Stimulated activated naive CD8-positive, alpha-beta T cell treated with anti-CD3 and anti-CD28 coated beads, Interleukin-15, Interleukin-2, amounts not matched to agents 100 U/mL and 50 U/mL, for 24 hours (primary cell): ENCODE measurements around the gene CMPK2.
A peak's percentile ranks its signal among the peaks of the same experiment; 100 is the strongest.
"Not testable (repeated sequence)": the region's sequence is repeated elsewhere in the genome, so short reads cannot be mapped to it uniquely, and the experiment has no call there.

Experiments used
- ATAC-seq: fragments of 150-1000 bp; cut with Tn5 transposase; one replicate; pipeline ENCODE4 v1.10.0; 2021
- DNase-seq: peaks from one replicate; pipeline ENCODE4 v3.0.0; 2021

Gene CMPK2

GRCh38 chr2:6865346-6866274 lies at the start of gene CMPK2:
CMPK2 (minus strand) TSS chr2:6865907; CDS start chr2:6865696, 211 bp downstream.
- ATAC-seq: peak; percentile 79
- DNase-seq: peak; percentile 80

GRCh38 chr2:6915399-6915798 lies 49.7 kb upstream of the CMPK2 start:
- no peak for ATAC-seq

GRCh38 chr2:6914828-6915227 lies 49.1 kb upstream of the CMPK2 start:
- DNase-seq (peak; percentile 30), ATAC-seq (peak; percentile 25)

More at GRCh38 chr2:6915399-6915798, 49.7 kb upstream of the CMPK2 start:
- no peak for DNase-seq

- DNase-seq (peak; percentile 55), ATAC-seq (peak; percentile 17)
These were observed 47.9 kb upstream of the CMPK2 start for GRCh38 chr2:6913415-6914157.

DNA sequence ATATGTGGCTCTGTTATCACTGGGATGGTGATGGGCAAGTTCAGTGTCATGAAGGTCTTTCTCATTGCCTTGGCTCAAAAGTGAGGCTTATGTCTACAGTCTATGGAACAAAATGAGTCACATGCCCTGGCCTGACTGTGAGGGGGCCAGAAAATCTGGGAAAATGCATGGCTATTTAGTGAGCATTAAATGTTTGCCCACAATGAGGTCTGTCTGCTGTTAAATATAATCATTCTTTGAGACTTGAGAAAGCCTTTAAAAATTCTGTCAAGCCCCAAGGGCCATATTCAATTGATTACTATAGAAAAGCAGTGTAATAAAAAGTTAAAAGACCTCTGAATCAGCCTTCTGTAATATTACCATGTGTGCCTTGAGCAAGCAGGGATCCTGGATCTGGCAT lies 46.0 kb upstream of the CMPK2 start:
- DNase-seq (no peak), ATAC-seq (no peak)

DNA sequence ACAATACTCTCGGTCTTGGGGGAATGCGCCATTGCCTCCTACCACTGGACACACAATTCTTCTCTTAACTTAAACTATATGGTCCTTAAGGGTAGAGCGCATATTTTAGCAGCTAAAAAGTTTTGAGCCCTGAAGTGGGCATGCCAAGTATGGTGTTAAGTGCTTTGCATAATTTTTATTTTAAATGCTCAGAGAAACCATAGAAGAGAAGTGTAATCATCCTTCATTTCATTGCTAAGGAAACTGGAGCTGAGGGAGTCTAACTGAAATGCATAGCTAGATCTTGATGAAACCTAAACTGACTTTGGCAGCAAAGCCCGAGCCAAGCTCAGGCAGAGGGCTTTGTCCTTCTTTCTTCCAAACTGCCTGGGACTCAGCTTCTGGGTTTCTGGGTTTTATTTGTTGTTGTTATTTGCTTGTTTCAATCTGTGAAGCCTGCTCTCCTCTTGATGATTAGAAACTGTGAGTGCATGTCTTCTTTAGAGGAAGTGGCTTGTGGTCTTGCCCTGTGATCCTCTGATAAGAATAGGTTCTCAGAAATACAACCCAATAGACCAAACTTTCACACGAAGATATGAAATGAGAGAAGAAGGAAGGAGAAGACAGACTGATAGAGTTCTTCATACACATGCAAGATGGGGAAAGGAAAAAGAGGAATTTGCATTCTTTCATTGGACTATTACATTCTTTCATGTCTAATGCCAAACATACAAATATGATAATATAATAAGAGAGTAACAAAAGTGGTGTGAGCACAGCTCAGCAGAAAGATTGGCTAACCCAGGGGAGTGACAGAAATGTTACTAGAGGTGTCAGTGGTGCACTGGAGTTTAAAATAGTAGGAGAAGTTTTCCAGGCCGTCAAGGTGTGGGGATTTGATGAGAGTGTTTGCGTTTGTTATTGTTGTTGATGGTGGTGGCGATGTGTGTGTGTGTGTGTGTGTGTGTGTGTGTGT lies 44.0 kb upstream of the CMPK2 start:
- no peak for DNase-seq
- peak; percentile 64 for ATAC-seq

DNA sequence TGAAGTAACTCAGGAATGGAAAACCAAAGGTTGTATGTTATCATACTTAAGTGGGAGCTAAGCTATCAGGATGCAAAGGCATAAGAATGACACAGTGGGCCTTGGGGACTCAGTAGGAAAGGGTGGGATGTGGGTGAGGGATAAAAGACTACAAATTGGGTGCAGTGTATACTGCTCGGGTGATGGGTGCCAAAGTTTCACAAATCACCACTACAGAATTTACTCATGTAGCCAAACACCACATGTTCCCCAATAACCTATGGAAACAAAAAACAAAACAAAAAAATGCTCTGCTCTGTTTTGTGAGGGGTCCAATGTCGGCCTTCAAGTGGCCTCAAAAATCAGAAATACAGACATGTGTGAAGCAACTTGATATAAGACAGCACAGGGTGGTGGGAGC lies 42.6 kb upstream of the CMPK2 start:
- ATAC-seq (no peak), DNase-seq (no peak)

- DNase-seq (no peak), ATAC-seq (peak; percentile 85)
These were observed 40.5 kb upstream of the CMPK2 start for GRCh38 chr2:6906165-6906741.

- ATAC-seq (no peak), DNase-seq (no peak)
These were observed 40.0 kb upstream of the CMPK2 start for GRCh38 chr2:6905668-6906067.

DNA sequence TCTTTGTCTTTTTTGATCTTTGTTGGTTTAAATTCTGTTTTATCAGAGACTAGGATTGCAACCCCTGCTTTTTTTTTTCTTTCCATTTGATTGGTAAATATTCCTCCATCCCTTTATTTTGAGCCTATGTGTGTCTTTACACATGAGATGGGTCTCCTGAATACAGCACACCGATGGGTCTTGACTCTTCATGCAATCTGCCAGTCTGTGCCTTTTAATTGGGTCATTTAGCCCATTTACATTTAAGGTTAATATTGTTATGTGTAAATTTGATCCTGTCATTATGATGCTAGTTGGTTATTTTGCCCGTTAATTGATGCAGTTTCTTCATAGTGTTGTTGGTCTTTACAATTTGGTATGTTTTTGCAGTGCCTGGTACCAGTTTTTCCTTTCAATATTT lies 36.9 kb upstream of the CMPK2 start:
- not testable (repeated sequence) for DNase-seq, ATAC-seq

GRCh38 chr2:6896930-6897759 lies 31.4 kb upstream of the CMPK2 start:
- DNase-seq (no peak), ATAC-seq (no peak)

GRCh38 chr2:6893876-6894482 lies 28.3 kb upstream of the CMPK2 start:
- DNase-seq: no peak
- no peak for ATAC-seq

- DNase-seq (no peak), ATAC-seq (peak; percentile 40)
These were observed 23.0 kb upstream of the CMPK2 start for GRCh38 chr2:6888724-6889123.

DNA sequence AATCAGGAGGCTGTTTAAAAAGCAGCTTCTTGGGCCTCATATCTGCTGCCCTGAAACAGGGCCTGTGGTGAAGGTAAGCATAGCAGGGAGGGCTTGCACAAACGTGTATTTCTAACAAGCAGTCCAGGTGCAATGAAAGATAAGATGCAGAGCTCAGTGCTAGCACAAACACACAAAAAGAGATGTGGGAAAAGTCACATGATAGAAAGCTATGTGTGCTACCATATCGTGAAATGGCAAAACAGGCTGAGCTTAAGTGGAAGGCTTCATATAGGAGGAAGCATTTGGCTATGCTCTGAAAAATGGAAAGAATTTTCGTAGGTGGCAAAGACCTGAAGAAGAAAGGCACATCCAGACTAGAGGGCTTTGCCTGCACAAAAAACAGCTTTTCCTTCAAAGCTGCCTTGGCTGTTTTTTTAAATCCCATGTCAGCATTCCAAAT lies 22.1 kb upstream of the CMPK2 start:
- DNase-seq (no peak), ATAC-seq (no peak)

DNA sequence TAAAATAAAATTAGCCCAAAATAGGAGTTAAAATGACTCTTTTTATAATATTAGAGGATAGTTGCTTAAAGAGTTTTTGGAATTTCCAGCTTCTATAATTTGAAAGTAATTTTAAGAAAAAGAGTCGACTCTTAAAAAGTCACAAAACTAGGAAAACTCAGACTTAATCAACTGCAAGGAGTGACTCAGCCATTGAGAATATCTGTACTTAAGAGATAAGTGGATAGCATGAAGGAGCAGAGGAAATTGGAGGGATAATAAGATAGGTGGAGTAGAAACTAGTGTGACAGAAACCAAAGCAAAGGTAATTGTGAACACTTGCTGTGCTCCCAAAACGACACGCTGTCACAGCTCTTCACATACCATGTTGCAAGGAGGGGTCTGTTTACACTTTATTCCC lies 20.3 kb upstream of the CMPK2 start:
- DNase-seq: no peak
- ATAC-seq: no peak

GRCh38 chr2:6885551-6885950 lies 19.8 kb upstream of the CMPK2 start:
- no peak for DNase-seq
- ATAC-seq: no peak

DNA sequence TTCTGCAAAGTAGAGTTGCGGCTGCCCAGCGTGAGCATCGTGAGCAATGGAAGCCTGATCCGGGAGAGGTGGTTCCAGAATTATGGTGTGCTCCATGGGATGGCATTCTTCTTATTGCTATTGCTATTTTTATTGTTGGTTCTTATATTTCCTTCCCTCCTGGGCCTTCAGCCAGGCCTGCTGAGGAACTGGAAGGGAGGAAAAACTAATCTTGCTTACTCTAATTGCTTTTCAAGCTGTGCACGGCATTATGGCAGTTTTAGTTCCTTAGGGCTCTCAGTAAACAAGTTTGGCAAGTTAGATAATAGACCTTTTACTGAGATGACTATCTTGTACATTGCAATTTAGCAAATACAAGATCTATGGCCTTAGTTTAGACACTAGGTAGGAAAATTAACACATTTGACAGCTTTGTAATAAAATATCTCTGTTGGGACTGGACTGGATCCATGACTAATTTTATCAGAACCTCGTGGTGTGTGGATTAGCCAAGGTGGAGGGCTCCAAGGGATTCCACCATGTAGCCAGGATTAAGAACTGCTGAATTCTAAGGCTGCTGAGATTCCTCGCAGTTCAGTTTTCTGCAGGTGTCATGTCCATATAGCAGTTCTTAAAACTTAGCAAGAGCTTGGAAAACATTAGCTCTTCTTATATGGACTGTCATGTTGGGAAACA lies 17.9 kb upstream of the CMPK2 start:
- no peak for DNase-seq
- ATAC-seq: no peak

DNA sequence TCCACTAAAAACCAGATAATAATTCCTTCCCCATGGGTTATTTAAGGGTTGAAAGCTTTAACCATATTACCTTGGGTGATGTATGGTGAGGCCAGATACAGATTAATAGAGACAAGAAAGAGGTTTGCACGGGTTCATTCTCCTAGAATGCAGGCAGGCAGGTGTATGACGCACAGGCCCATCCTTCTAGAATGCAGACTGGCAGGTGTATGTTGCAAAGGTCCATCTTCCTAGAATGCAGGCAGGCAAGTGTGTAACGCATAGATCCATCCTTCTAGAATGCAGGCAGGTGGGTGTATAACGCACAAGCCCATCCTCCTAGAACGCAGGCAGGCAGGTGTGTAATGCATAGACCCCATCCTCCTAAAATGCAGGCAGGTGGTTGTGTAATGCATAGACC lies 15.8 kb upstream of the CMPK2 start:
- no peak for DNase-seq
- no peak for ATAC-seq

DNA sequence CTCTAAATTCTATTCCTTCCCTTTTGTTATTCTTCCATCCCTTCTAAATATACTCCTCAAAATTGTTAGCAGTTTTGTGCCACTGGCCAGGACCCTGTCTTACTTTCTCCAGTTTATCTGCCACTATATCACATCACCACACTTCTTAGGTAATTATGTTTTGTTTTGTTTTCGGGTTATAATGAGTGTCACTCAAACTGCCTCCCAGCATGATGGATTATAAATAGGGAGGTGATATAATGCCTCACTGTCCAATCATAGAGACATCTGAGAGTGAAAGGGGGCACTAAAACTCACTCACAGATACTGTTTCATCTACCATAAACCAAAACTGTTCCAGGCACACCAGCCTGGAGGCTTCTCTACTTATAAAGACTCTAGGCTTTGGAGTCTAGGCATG lies 15.3 kb upstream of the CMPK2 start:
- DNase-seq (no peak), ATAC-seq (no peak)
